ENCODE data around the gene KDR.

Gene KDR

GRCh38 chr4:55143858-55144257 lies 18.5 kb upstream of the KDR start:
- Histone ChIP-seq H3K4me2 (ENCODE audit: low read depth, low read length) (peak overlapping the region; percentile 21; the same call in 1 of the 2 replicates), H3K9me2 (replicated peaks; ENCODE audit: insufficient read depth, low read length) (no peaks in the 10 kb centered on the region), H3F3A (ENCODE audit: insufficient read depth, low read length) (no peaks in the 10 kb centered on the region), H3K4me1 (ENCODE audit: low read length) (peaks cover 5% of the 10 kb centered on the region), H3K9me3 (replicated peaks; ENCODE audit: insufficient read depth, low read length) (no peaks in the 10 kb centered on the region), H3K27ac (ENCODE audit: low read length) (no peak overlapping the region), H3K27me3 (replicated peaks; ENCODE audit: insufficient read depth, low read length) (no peaks in the 10 kb centered on the region), H3K4me3 (ENCODE audit: low read length) (no peak overlapping the region), H4K20me1 (ENCODE audit: insufficient read depth, low read length) (no peaks in the 10 kb centered on the region), H3K9ac (ENCODE audit: low read length) (no peak overlapping the region), H3K36me3 (replicated peaks; ENCODE audit: insufficient read depth, low read length) (no peaks in the 10 kb centered on the region), H3K79me2 (ENCODE audit: low read length) (no peaks in the 10 kb centered on the region), H2AFZ (ENCODE audit: low read length) (peak overlapping the region; percentile 10; the same call in 1 of the 2 replicates)
- TF ChIP-seq CTCF (IDR thresholded peaks at IDR 0.05; ENCODE audit: low read length) (peak; percentile 26; the same call in 1 of the 2 replicates), EZH2 (optimal IDR thresholded peaks at IDR 0.05; ENCODE audit: low read depth, low read length) (no peak)
- DNase-seq, result peak; percentile 83

DNA sequence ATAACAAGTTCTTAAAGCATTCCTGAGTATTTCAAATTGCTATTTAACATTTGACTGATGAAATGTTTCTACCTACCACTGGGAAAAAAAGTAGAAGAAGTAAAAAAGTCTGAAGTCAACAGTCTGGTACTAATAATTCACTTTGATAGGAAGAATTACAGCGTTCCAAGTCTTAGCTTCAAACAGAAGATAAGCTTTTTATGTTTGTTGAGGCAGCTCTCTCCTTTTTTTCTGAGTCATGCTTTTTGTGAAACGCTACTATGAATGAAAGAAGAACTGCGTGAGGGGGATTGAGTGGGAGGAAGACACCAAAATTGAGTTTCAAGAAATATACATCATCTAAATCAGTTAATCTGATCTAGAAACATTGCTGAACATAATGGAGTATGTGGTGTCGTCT lies 13.0 kb upstream of the KDR start:
- H3K9me2 ChIP-seq (replicated peaks; ENCODE audit: insufficient read depth, low read length), result no peaks in the 10 kb centered on the region
- no peak overlapping the region for H3K9ac ChIP-seq (ENCODE audit: low read length)
- H3K27ac ChIP-seq (ENCODE audit: low read length), result no peak overlapping the region
- H3F3A ChIP-seq (ENCODE audit: insufficient read depth, low read length), result no peaks in the 10 kb centered on the region
- TF ChIP-seq EZH2phosphoT487 (IDR thresholded peaks at IDR 0.05; ENCODE audit: low read length), result no peak
- TF ChIP-seq EZH2 (optimal IDR thresholded peaks at IDR 0.05; ENCODE audit: low read depth, low read length), result no peak
- no peak for TF ChIP-seq CTCF (IDR thresholded peaks at IDR 0.05; ENCODE audit: low read length)
- H3K79me2 ChIP-seq (ENCODE audit: low read length), result no peaks in the 10 kb centered on the region
- H3K4me1 ChIP-seq (ENCODE audit: low read length), result no peaks in the 10 kb centered on the region
- no peaks in the 10 kb centered on the region for H4K20me1 ChIP-seq (ENCODE audit: insufficient read depth, low read length)
- no peaks in the 10 kb centered on the region for H3K27me3 ChIP-seq (replicated peaks; ENCODE audit: insufficient read depth, low read length)
- H3K9me3 ChIP-seq (replicated peaks; ENCODE audit: insufficient read depth, low read length), result no peaks in the 10 kb centered on the region
- no peak overlapping the region for H2AFZ ChIP-seq (ENCODE audit: low read length)
- H3K36me3 ChIP-seq (replicated peaks; ENCODE audit: insufficient read depth, low read length), result no peaks in the 10 kb centered on the region
- no peak overlapping the region for H3K4me3 ChIP-seq (ENCODE audit: low read length)
- H3K4me2 ChIP-seq (ENCODE audit: low read depth, low read length), result no peak overlapping the region
- no peak for DNase-seq

GRCh38 chr4:55136634-55137033 lies 11.2 kb upstream of the KDR start:
- Histone ChIP-seq H3K36me3 (replicated peaks; ENCODE audit: insufficient read depth, low read length) (no peaks in the 10 kb centered on the region), H3K9ac (ENCODE audit: low read length) (no peak overlapping the region), H3K27me3 (replicated peaks; ENCODE audit: insufficient read depth, low read length) (no peaks in the 10 kb centered on the region), H3K4me1 (ENCODE audit: low read length) (no peaks in the 10 kb centered on the region), H4K20me1 (ENCODE audit: insufficient read depth, low read length) (no peaks in the 10 kb centered on the region), H3K4me3 (ENCODE audit: low read length) (no peak overlapping the region), H3K9me3 (replicated peaks; ENCODE audit: insufficient read depth, low read length) (no peaks in the 10 kb centered on the region), H2AFZ (ENCODE audit: low read length) (no peak overlapping the region), H3K4me2 (ENCODE audit: low read depth, low read length) (no peak overlapping the region), H3K79me2 (ENCODE audit: low read length) (no peaks in the 10 kb centered on the region), H3K9me2 (replicated peaks; ENCODE audit: insufficient read depth, low read length) (no peaks in the 10 kb centered on the region), H3F3A (ENCODE audit: insufficient read depth, low read length) (no peaks in the 10 kb centered on the region), H3K27ac (ENCODE audit: low read length) (no peak overlapping the region)
- TF ChIP-seq EZH2 (optimal IDR thresholded peaks at IDR 0.05; ENCODE audit: low read depth, low read length) (no peak), CTCF (IDR thresholded peaks at IDR 0.05; ENCODE audit: low read length) (no peak), EZH2phosphoT487 (IDR thresholded peaks at IDR 0.05; ENCODE audit: low read length) (no peak)
- no peak for DNase-seq

All from MM.1S (cell line).